ENCODE data around the gene HERC6. TPM values are rescaled to one million over a fixed set of nuclear protein-coding genes. Genes with fewer than 3 reads are reported as not detected.

Gene HERC6
- total RNA-seq, 1 experiment from 2014 or later = 4.1 TPM

DNA sequence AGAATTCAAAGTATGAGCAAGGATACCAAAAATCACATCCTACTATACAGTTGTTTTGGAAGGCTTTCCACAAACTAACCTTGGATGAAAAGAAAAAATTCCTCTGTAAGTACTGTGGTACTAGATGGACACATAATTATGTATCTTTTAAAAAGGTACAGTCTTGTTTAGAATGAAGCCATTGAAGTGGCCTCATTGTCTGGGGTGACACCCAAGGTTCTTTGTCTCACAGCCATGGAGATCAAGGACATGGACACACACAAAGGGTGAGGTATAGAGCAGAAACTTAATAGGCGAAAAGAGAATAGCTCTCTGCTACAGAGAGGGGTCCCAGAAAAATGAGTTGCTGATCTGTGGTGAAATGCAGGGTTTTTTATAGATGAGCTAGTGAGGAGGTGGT is 61.5 kb downstream of the HERC6 start (continued):
- TF ChIP-seq, protein P1, sequence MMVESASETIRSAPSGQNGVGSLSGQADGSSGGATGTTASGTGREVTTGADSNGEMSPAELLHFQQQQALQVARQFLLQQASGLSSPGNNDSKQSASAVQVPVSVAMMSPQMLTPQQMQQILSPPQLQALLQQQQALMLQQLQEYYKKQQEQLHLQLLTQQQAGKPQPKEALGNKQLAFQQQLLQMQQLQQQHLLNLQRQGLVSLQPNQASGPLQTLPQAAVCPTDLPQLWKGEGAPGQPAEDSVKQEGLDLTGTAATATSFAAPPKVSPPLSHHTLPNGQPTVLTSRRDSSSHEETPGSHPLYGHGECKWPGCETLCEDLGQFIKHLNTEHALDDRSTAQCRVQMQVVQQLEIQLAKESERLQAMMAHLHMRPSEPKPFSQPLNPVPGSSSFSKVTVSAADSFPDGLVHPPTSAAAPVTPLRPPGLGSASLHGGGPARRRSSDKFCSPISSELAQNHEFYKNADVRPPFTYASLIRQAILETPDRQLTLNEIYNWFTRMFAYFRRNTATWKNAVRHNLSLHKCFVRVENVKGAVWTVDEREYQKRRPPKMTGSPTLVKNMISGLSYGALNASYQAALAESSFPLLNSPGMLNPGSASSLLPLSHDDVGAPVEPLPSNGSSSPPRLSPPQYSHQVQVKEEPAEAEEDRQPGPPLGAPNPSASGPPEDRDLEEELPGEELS (CRISPR knock-in tag; IDR thresholded peaks at IDR 0.05) = no peak
- no peak for TF ChIP-seq ETV6 (CRISPR knock-in tag; IDR thresholded peaks at IDR 0.05)
- TF ChIP-seq, protein P2, sequence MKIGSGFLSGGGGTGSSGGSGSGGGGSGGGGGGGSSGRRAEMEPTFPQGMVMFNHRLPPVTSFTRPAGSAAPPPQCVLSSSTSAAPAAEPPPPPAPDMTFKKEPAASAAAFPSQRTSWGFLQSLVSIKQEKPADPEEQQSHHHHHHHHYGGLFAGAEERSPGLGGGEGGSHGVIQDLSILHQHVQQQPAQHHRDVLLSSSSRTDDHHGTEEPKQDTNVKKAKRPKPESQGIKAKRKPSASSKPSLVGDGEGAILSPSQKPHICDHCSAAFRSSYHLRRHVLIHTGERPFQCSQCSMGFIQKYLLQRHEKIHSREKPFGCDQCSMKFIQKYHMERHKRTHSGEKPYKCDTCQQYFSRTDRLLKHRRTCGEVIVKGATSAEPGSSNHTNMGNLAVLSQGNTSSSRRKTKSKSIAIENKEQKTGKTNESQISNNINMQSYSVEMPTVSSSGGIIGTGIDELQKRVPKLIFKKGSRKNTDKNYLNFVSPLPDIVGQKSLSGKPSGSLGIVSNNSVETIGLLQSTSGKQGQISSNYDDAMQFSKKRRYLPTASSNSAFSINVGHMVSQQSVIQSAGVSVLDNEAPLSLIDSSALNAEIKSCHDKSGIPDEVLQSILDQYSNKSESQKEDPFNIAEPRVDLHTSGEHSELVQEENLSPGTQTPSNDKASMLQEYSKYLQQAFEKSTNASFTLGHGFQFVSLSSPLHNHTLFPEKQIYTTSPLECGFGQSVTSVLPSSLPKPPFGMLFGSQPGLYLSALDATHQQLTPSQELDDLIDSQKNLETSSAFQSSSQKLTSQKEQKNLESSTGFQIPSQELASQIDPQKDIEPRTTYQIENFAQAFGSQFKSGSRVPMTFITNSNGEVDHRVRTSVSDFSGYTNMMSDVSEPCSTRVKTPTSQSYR (CRISPR knock-in tag; IDR thresholded peaks at IDR 0.05) = no peak
- TF ChIP-seq ZNF219 (CRISPR knock-in tag; IDR thresholded peaks at IDR 0.05; ENCODE audit: borderline replicate concordance) = no peak
- TF ChIP-seq NR1H2 (CRISPR knock-in tag; IDR thresholded peaks at IDR 0.05) = no peak

DNA sequence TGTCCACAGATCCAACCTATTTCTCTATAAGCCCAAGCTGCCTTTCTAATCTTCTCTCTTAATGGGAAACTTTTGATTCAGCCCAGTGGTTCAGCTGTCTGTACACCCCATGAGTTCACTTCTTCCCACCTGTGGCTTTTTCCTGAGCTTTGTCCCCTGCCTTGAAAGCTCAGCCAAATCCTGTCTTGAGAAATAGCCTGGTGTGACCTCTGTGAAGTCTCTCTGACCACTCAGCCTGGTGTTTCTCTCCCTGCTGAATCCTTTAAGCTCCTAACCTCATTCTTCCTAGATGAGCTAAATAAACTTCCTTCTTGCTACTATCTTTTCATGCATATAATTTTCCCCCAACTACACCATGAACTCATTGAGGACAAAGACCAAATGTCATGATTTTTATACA is 63.0 kb downstream of the HERC6 start:
- no peak for DNase-seq (ENCODE audit: low spot score)
- Mint-ChIP-seq H3K9me3 (peaks cover 20% of the 10 kb centered on the region), H3K36me3 (peaks cover 19% of the 10 kb centered on the region), H3K27me3 (ENCODE audit: low read depth) (no peaks in the 10 kb centered on the region), H3K27ac (no peak overlapping the region), H3K4me1 (peaks cover 47% of the 10 kb centered on the region), H3K4me3 (no peak overlapping the region)
- ChIA-PET CTCF (no interaction called here), POLR2A (no interaction called here)
- TF ChIP-seq, protein P3, sequence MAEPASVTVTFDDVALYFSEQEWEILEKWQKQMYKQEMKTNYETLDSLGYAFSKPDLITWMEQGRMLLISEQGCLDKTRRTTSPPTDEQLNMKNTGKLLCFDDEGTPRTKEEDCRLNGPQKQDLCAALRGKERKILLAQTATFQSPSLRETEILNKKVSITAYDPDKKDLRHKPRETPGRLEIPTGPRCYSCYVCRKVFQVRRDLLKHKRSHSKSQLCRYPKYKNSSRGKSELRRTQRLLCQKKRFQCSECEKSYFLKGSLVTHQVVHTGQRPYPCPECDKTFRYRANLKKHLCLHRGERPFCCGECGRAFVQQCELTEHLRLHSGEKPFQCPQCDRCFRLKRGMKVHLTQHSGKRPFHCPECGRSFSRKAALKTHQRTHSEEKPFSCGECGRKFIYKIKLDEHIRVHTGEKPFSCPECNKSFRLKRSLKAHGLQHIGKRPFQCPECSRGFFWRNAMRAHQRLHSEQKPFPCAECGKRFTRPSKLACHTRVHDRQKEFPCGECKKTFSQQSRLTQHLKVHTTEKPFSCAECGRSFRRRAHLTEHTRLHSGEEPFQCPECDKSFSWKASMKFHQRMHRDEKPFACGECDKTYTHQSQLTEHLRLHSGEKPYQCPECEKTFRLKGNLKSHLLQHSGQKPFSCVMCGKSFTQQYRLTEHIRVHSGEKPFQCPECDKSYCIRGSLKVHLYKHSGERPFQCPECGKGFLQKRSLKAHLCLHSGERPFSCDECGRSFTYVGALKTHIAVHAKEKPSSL (CRISPR knock-in tag; conservative IDR thresholded peaks at IDR 0.05) = no peak
- TF ChIP-seq FOXJ3 (CRISPR knock-in tag; IDR thresholded peaks at IDR 0.05; ENCODE audit: borderline replicate concordance) = no peak
- TF ChIP-seq, protein P4, sequence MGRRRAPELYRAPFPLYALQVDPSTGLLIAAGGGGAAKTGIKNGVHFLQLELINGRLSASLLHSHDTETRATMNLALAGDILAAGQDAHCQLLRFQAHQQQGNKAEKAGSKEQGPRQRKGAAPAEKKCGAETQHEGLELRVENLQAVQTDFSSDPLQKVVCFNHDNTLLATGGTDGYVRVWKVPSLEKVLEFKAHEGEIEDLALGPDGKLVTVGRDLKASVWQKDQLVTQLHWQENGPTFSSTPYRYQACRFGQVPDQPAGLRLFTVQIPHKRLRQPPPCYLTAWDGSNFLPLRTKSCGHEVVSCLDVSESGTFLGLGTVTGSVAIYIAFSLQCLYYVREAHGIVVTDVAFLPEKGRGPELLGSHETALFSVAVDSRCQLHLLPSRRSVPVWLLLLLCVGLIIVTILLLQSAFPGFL (CRISPR knock-in tag; IDR thresholded peaks at IDR 0.05; ENCODE audit: borderline replicate concordance) = no peak
- TF ChIP-seq ZNF416 (CRISPR knock-in tag; IDR thresholded peaks at IDR 0.05) = no peak
- no peak for TF ChIP-seq SMAD4 (CRISPR knock-in tag; IDR thresholded peaks at IDR 0.05)
- TF ChIP-seq, protein P5, sequence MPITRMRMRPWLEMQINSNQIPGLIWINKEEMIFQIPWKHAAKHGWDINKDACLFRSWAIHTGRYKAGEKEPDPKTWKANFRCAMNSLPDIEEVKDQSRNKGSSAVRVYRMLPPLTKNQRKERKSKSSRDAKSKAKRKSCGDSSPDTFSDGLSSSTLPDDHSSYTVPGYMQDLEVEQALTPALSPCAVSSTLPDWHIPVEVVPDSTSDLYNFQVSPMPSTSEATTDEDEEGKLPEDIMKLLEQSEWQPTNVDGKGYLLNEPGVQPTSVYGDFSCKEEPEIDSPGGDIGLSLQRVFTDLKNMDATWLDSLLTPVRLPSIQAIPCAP (CRISPR knock-in tag; IDR thresholded peaks at IDR 0.05) = no peak
- TF ChIP-seq ZNF317 (CRISPR knock-in tag; IDR thresholded peaks at IDR 0.05; ENCODE audit: borderline replicate concordance, low read depth) = no peak
- TF ChIP-seq NR2C2 (CRISPR knock-in tag; IDR thresholded peaks at IDR 0.05) = no peak
- no peak for TF ChIP-seq ZNF232 (CRISPR knock-in tag; IDR thresholded peaks at IDR 0.05)
- TF ChIP-seq GTF2I (CRISPR knock-in tag; conservative IDR thresholded peaks at IDR 0.05) = no peak
- no peak for TF ChIP-seq ZBTB21 (CRISPR knock-in tag; IDR thresholded peaks at IDR 0.05; ENCODE audit: borderline replicate concordance)
- no peak for TF ChIP-seq ATF1 (CRISPR knock-in tag; IDR thresholded peaks at IDR 0.05)
- no peak for TF ChIP-seq ZNF219 (CRISPR knock-in tag; IDR thresholded peaks at IDR 0.05; ENCODE audit: borderline replicate concordance)
- TF ChIP-seq, protein P6, sequence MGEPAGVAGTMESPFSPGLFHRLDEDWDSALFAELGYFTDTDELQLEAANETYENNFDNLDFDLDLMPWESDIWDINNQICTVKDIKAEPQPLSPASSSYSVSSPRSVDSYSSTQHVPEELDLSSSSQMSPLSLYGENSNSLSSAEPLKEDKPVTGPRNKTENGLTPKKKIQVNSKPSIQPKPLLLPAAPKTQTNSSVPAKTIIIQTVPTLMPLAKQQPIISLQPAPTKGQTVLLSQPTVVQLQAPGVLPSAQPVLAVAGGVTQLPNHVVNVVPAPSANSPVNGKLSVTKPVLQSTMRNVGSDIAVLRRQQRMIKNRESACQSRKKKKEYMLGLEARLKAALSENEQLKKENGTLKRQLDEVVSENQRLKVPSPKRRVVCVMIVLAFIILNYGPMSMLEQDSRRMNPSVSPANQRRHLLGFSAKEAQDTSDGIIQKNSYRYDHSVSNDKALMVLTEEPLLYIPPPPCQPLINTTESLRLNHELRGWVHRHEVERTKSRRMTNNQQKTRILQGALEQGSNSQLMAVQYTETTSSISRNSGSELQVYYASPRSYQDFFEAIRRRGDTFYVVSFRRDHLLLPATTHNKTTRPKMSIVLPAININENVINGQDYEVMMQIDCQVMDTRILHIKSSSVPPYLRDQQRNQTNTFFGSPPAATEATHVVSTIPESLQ (CRISPR knock-in tag; IDR thresholded peaks at IDR 0.05) = no peak
- TF ChIP-seq, protein P7, sequence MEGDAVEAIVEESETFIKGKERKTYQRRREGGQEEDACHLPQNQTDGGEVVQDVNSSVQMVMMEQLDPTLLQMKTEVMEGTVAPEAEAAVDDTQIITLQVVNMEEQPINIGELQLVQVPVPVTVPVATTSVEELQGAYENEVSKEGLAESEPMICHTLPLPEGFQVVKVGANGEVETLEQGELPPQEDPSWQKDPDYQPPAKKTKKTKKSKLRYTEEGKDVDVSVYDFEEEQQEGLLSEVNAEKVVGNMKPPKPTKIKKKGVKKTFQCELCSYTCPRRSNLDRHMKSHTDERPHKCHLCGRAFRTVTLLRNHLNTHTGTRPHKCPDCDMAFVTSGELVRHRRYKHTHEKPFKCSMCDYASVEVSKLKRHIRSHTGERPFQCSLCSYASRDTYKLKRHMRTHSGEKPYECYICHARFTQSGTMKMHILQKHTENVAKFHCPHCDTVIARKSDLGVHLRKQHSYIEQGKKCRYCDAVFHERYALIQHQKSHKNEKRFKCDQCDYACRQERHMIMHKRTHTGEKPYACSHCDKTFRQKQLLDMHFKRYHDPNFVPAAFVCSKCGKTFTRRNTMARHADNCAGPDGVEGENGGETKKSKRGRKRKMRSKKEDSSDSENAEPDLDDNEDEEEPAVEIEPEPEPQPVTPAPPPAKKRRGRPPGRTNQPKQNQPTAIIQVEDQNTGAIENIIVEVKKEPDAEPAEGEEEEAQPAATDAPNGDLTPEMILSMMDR (IDR thresholded peaks at IDR 0.05) = no peak
- no peak for TF ChIP-seq HMGA2 (CRISPR knock-in tag; IDR thresholded peaks at IDR 0.05)
- TF ChIP-seq FOXK1 (CRISPR knock-in tag; IDR thresholded peaks at IDR 0.05) = no peak
- TF ChIP-seq JUN (CRISPR knock-in tag; IDR thresholded peaks at IDR 0.05) = no peak
- TF ChIP-seq, protein P8, sequence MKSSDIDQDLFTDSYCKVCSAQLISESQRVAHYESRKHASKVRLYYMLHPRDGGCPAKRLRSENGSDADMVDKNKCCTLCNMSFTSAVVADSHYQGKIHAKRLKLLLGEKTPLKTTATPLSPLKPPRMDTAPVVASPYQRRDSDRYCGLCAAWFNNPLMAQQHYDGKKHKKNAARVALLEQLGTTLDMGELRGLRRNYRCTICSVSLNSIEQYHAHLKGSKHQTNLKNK (CRISPR knock-in tag; IDR thresholded peaks at IDR 0.05) = no peak
- ATAC-seq = no peak
